HG03460 (cell line): ENCODE measurements around the gene CLASP2.

Source experiments
- ATAC-seq: cut with Tn5 transposase; IDR thresholded peaks from one replicate; pipeline ENCODE4 v1.9.1; 2021; ENCODE audit not compliant: unreplicated experiment

The CLASP2 gene

DNA sequence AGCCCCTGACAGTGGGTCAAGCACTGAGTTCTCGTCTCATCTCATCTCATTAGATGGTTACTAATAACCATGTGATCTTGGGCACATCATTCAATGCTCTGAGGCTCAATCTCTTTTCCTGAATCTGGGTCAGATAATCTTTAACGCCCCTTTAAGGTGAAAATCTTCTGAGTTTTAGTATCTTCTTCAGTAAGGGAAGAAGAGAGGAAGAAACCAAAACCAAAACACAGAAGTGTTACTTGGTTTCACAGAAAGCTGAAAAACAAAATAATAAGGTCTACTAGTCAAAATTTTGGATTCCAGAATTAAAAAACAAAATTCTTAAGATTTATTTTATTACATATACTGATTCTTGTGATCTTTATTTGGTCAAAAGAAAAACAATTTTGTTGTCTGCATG is 78.2 kb downstream of the CLASP2 start:
- ATAC-seq, result no peak

GRCh38 chr3:33637482-33637881 is 80.6 kb downstream of the CLASP2 start:
- no peak for ATAC-seq

GRCh38 chr3:33636125-33636850 is 81.8 kb downstream of the CLASP2 start:
- no peak for ATAC-seq

DNA sequence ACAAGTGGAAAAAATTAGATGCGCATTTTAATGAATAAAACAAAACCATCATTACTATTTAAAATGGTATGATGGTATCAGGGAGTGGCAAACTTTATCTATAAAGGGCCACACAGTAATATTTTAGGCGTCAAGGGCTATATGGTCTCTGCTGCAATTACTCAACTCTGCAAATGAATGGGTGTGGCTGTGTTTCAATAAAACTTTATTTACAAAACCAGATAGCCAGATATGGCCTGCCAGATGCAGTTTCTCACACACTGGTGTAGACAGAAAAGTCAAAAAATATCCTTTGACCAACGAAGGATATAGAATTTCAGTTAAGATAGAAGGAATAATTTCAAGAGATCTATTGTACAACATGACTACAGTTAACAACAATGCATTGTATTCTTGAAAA is 83.8 kb downstream of the CLASP2 start:
- no peak for ATAC-seq

- no peak for ATAC-seq
Measured at GRCh38 chr3:33629219-33629618, 88.8 kb downstream of the CLASP2 start.

DNA sequence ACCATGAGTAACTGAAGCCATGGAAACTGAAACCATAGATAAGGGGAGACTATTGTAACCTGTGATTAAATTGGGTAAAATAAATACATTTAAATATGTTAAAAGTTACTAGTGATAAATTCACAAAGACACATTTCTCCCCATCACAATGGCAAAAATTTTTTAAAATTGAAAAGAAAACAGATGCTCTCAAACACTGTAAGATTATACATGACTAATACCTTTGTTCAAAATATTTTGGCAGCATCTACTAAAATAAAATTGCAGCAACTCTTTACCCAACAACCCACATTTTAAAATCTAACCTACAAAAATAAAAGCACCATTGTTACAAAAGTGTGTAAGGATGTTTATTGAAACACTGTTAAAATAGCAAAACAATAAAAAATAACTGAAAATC is 93.3 kb downstream of the CLASP2 start:
- ATAC-seq, result no peak

DNA sequence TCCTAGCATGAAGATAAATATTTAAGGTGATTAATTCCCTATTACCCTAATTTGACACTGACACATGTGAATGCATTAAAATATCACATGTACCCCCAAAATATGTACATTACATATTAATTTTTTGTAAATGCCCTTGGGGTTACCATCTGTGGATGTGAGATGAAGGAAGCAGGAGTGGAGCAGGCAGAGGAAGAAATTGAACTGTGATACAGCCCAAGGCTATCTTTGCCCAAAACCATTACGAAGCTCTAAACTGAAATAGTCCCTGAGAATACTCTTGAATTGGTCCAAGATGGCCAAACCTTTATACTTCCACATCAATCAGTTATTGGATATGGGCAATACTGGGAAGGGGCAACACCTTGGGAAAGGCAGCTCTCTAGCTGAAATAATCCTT is 105.0 kb downstream of the CLASP2 start:
- ATAC-seq, result no peak

GRCh38 chr3:33612607-33613006 is 105.4 kb downstream of the CLASP2 start:
- no peak for ATAC-seq

DNA sequence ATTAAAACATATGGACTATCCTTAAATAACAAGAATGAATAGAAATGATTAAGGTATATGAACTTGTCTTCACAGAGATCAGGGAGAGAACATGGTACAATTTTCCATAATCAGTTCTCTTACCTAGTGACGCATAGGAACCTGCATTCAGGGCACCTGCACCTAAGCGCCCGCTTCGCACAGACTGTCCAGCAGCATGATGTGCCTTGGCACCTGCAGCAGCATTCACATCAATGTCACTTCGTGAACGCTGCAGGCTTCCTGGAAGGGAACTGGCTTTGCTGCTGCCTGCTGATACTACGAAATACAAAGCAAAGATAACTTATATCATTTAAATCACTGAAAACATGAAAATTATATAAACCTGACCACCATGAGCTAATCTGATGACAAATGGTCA is 115.2 kb downstream of the CLASP2 start:
- no peak for ATAC-seq

DNA sequence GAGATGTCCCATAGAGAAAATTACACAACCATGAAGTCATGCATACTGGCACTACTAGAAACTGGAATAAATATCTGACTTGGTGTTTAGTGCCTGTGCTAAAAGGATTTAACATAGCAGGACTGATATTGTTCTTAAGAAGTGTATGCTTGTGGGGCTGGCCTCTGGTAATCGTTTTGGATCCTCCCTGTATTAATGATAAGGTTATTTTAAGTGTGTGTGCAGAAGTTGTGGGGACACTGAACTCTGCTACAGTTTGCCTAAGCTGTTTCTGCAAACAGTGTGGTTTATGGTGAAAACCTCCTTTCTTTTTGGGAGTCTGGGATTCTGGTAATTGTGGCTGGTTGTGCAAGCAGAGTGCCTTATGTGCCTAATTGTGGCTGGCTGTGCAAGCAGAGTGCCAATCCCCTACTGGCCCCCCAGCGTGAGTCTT is 120.8 kb downstream of the CLASP2 start:
- ATAC-seq, result no peak

DNA sequence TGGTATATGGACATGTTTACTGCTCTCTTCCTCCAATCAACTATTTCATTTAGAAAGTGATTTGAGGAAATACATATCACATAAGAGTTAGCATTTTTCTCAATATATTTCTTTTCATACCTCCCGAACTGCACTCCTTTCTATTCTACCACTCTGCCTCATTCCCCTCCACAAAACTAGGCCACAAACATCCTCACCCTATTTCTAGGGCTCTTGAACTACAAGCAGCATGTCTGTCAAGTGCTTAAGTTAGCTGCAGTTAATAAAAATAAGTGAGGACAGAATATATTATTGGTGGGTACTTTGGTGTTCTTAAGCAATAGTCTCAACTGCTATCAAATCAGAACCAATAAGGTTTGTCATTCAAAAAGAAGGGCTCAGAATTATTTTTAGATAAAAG is 125.1 kb downstream of the CLASP2 start:
- ATAC-seq, result no peak

DNA sequence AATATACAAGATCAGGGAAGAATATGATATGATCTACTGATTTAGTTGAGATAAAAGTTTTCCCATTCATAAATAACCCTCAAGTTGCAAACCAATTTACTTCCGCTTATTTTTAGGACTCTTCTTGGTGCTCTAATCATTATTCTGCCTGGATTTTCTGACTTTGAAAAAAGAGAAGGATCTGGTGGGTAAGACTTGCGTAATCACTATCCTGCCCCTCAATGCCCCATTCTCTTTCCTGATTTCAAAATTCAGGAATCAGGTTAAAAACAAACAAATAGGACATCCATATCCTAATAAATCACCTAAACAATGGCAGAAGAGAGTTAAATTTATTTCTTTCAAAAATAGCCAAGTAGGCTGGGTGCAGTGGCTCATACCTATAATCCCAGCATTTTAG is 127.5 kb downstream of the CLASP2 start:
- no peak for ATAC-seq

DNA sequence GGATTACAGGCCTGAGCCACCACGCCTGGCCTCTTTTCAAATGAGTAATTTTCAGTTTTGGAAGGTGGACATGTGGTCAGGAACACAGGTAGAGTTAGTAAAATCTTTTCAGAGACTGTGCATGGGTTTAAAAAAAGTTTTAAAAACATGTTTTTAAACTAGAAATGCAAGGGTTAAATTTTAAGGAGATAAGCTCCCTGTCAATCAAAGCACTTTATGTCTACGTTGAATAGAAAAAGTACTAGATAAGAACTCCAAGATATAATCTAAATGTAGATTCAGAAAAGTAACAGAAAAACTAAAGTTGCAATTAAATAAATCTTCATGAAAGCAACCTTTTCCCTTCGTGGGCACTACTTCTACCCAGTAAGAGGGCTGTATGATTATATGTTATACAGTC is 131.7 kb downstream of the CLASP2 start:
- ATAC-seq, result no peak

DNA sequence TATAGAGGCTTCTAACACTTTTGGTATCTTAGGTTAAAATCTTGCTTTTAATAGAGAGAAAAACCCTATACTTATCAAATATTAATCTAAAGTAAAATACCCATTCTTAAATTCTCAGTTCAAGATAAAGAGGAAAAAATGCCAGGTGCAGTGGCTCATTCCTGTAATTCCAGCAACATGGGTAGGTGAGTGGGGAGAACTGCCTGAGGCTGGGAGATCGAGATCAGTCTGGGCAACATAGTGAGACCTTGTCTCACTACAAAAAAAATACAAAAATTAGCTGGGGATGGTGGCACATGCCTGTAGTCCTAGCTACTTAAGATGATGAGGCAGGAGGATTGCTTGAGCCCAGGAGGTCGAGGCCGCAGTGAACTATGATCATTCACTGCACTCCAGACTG is 135.8 kb downstream of the CLASP2 start:
- no peak for ATAC-seq

GRCh38 chr3:33581666-33582065 is 136.4 kb downstream of the CLASP2 start:
- ATAC-seq, result no peak

DNA sequence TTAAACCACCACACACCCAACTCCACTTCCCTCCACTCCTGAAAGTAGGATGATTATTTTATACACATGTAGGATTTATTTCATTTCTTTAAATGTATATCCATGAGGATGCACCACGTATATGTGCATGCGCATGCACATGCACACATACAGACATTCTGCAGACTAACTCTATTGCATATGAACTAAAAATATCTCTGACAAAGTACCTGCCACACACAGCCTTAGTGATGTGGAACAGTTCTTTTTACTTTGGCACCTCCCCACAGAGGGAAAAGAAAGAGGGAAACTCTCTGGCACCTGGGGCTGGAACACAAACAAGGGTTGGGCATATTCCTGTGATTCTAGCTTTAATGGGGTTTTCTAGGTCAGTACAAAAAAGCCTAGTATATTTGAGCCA is 138.2 kb downstream of the CLASP2 start:
- ATAC-seq, result no peak

DNA sequence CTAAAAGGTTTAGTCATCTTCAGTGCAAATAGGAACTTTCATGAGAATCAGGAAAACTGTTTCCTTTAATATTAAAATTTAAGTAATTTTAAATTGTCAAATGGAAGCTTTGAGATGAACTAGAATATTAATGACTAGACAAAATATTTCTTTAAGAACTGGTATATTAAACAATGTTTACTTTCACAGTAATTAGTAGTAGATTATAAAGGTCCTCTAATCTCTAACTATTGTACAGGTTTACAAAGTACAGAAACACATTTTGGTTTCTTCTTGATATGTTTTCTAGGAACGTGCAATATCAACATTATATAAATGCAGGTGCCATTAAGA is 138.9 kb downstream of the CLASP2 start:
- no peak for ATAC-seq

GRCh38 chr3:33578325-33579177 is 139.5 kb downstream of the CLASP2 start:
- ATAC-seq, result no peak

- no peak for ATAC-seq
Measured at GRCh38 chr3:33577588-33577987, 140.5 kb downstream of the CLASP2 start.

DNA sequence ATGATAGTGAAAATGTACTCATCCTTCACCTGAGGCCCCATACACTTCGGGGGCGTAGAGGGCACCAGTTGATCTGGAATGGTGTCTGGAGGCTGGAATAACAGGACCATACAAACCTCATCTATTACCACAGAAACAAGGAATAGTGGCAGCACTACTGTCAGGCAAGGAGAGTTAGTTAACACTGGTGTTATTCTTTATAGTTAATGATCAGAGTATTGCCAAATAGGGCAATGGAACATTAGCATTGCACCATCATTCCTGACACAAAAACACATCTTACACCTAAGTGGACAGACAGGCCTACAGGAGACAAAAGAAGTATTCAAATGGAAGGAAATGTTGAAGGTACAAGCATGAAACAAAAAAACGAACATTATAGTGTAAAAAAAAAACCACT is 140.9 kb downstream of the CLASP2 start:
- no peak for ATAC-seq

DNA sequence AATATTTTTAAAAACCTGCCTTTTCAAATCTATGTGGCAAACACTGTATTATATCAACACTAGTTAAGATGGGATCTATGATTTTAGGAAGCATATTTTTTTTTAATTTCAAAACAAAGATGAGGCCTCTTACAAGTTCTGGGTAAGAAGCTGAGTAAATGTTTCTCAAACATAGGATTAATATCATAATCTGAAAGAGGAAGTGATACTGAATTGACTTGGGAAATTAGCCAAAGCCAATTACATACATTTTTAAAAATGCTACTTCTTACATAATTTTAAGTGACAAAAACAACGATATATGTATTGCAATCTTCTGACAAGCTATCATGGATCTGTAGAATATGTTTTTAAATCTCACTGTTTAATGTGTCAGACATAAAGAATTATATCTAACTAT is 142.7 kb downstream of the CLASP2 start:
- ATAC-seq, result no peak

- no peak for ATAC-seq
Measured at GRCh38 chr3:33557829-33558228, 160.2 kb downstream of the CLASP2 start.

GRCh38 chr3:33557279-33557678 is 160.8 kb downstream of the CLASP2 start:
- no peak for ATAC-seq
